ENCODE results near the gene KCNT1.
A peak's percentile ranks its signal among the peaks of the same experiment; 100 is the strongest.

- peak; percentile 26 for TF ChIP-seq CTCF (IDR thresholded peaks at IDR 0.05; ENCODE audit: low read depth, low read length)
- TF ChIP-seq POLR2A (IDR thresholded peaks at IDR 0.05; ENCODE audit: extremely low read depth, insufficient read length): no peak
These were observed 102.8 kb downstream of the KCNT1 start for GRCh38 chr9:135804581-135805421.
